ENCODE results near the gene PACSIN2.

Gene PACSIN2

DNA sequence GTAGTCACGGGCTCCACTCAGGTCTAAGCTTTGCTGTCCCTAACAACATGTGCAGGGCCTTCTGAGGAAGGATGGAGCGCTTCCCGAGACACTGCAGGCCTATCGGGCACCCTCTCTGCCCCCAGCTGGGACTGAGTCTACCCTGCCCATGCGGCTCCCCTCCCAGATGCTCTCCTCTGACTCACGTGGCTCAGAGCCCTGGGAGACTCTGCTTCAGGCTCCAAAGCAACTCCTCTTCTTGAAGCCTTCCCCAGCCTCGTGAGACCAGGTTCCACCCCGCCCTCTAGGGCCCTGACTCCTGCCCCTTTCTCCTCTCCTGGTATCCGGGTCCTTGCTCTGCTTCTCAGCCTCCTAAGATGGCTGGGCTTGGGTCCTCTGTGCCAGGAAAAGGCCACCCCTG is 129.5 kb downstream of the PACSIN2 start:
- DNase-seq: no peak
- Histone ChIP-seq H3K27me3 (ENCODE audit: insufficient read depth, low read depth, severe bottlenecking) (no peaks in the 10 kb centered on the region), H3K36me3 (peaks cover 56% of the 10 kb centered on the region), H3K27ac (no peak overlapping the region), H3K9me3 (ENCODE audit: severe bottlenecking) (no peaks in the 10 kb centered on the region), H3K4me3 (ENCODE audit: low read depth, low read length) (no peak overlapping the region)
- TF ChIP-seq, protein P1, sequence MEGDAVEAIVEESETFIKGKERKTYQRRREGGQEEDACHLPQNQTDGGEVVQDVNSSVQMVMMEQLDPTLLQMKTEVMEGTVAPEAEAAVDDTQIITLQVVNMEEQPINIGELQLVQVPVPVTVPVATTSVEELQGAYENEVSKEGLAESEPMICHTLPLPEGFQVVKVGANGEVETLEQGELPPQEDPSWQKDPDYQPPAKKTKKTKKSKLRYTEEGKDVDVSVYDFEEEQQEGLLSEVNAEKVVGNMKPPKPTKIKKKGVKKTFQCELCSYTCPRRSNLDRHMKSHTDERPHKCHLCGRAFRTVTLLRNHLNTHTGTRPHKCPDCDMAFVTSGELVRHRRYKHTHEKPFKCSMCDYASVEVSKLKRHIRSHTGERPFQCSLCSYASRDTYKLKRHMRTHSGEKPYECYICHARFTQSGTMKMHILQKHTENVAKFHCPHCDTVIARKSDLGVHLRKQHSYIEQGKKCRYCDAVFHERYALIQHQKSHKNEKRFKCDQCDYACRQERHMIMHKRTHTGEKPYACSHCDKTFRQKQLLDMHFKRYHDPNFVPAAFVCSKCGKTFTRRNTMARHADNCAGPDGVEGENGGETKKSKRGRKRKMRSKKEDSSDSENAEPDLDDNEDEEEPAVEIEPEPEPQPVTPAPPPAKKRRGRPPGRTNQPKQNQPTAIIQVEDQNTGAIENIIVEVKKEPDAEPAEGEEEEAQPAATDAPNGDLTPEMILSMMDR (IDR thresholded peaks at IDR 0.05; ENCODE audit: low read depth, low read length): no peak

DNA sequence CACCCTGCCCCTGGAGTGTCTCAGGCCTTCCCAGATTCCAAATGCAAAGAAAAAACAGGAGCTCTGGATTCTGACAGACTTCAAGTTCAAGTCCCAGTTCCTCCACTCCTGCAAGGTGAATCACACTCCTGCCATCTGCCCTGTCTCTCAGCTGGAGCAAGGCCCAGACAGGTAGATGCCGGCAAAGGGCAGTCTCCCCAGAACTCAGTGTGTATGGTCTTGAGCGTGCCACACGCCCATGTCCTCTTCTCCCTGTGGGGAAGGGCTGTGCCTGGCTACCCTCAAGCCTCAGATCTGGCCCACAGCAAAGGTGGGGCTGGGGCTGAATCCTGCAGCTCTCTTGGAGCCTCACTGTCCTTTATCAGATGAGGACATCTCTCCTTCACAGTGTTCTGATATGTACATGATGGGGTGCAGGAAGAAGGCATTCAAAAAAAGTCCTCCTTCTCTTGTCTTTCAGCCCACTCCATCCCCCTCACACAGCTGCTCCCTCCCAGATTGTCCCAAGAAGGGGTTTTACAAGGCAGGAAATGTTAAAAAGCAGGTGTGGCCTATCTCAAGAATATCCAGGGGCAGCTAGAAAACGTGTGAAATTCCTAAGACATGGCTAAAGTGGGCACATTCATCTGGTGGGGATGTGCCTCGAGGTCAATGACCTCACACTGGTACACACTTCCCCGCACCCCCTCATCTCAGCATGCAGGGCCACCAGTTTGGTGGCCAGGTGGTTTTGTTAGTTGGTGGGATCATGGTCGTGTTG is 130.2 kb downstream of the PACSIN2 start:
- no peak for DNase-seq
- TF ChIP-seq, protein P1 (IDR thresholded peaks at IDR 0.05; ENCODE audit: low read depth, low read length): no peak
- Histone ChIP-seq H3K27me3 (ENCODE audit: insufficient read depth, low read depth, severe bottlenecking) (no peaks in the 10 kb centered on the region), H3K9me3 (ENCODE audit: severe bottlenecking) (no peaks in the 10 kb centered on the region), H3K27ac (no peak overlapping the region), H3K4me3 (ENCODE audit: low read depth, low read length) (no peak overlapping the region), H3K36me3 (peaks cover 60% of the 10 kb centered on the region)

DNA sequence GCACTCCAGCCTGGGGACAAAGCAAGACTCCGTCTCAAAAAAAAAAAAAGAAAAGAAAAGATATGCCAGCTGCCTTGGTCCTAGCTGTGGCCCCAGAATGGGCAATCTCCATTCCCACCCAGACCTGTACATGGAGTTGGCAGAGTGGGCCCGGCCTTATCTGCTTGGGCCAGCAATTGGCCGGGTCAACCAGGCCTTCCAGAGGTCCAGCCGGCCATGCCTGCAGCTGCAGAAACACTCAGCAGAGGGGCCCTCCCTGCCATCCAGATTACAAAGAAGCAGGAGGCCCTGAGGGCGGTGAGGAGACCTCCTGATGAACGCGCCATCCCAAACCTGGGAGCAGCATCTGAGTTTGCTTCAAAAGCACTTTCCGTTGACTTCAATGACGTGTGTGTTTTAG is 131.0 kb downstream of the PACSIN2 start:
- H3K9me3 ChIP-seq (ENCODE audit: severe bottlenecking): no peaks in the 10 kb centered on the region
- H3K4me3 ChIP-seq (ENCODE audit: low read depth, low read length): no peak overlapping the region
- no peaks in the 10 kb centered on the region for H3K27me3 ChIP-seq (ENCODE audit: insufficient read depth, low read depth, severe bottlenecking)
- peaks cover 59% of the 10 kb centered on the region for H3K36me3 ChIP-seq
- DNase-seq: no peak
- no peak overlapping the region for H3K27ac ChIP-seq
- TF ChIP-seq, protein P1 (IDR thresholded peaks at IDR 0.05; ENCODE audit: low read depth, low read length): no peak

DNA sequence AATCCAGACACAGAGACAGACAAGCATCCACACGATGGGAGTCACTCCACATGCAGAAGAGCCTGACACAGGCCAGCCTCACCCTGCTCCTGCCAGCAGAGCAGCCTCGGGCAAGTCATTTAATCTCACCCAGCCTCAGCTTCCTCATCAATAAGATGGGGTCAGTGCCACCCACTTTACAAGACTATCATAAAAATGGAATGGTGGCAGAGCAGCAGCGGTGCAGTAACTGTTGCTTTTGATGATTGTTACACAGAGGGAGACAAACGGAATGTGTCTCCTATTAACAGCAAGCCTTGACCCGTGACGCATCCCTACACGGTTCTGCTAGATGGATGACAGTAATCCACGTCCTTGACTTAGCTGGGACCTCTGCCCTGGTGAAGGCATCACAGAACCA is 131.8 kb downstream of the PACSIN2 start:
- Histone ChIP-seq H3K36me3 (peaks cover 59% of the 10 kb centered on the region), H3K9me3 (ENCODE audit: severe bottlenecking) (no peaks in the 10 kb centered on the region), H3K27me3 (ENCODE audit: insufficient read depth, low read depth, severe bottlenecking) (no peaks in the 10 kb centered on the region), H3K27ac (peak overlapping the region; percentile 69; the same call in 1 of the 2 replicates), H3K4me3 (ENCODE audit: low read depth, low read length) (no peak overlapping the region)
- TF ChIP-seq, protein P1 (IDR thresholded peaks at IDR 0.05; ENCODE audit: low read depth, low read length): no peak
- DNase-seq: no peak

DNA sequence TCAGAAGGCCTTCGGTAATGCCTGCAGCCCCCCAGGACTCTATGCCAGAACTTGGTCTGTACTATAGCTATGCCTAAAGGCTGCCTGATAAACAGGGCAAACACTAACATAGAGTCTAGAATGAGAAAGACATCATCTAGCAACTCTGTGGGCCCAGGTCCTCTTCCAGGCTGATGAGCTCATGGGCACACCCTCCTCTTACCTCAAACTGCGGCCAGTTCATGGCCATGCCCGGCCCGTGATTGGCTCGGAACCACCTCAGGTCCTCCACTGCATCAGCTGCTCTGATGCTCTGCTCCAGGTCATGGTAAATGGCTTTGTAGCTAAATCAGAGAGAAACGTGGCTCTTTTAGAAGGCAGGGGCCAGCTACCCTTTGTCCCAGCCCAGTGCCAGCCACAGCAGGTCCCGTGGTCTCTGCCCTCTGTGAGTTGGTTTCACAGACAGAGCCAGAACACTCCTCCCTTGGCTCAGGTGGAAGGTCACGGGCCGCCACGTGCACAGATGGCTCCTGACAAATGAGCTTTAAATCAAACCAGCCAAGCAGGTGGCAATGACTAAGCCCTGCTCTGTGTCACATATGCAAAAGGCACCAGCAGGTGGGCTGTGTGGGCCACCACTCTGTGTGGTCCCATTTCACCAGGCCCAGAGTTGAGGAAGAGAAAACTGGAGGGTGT is 132.8 kb downstream of the PACSIN2 start:
- TF ChIP-seq, protein P1 (IDR thresholded peaks at IDR 0.05; ENCODE audit: low read depth, low read length): peak; percentile 48; the same call in 1 of the 2 replicates
- peak; percentile 77 for DNase-seq
- peak overlapping the region; percentile 69 for H3K27ac ChIP-seq
- H3K4me3 ChIP-seq (ENCODE audit: low read depth, low read length): no peak overlapping the region
- H3K27me3 ChIP-seq (ENCODE audit: insufficient read depth, low read depth, severe bottlenecking): no peaks in the 10 kb centered on the region
- H3K9me3 ChIP-seq (ENCODE audit: severe bottlenecking): no peaks in the 10 kb centered on the region
- peaks cover 62% of the 10 kb centered on the region for H3K36me3 ChIP-seq
